KG1 (cell line): ENCODE data around the gene AMZ1.

Experiments used
- DNase-seq: peaks from one replicate; lab custom pipeline; 2025; lab: John Stamatoyannopoulos, UW

AMZ1 gene, protein sequence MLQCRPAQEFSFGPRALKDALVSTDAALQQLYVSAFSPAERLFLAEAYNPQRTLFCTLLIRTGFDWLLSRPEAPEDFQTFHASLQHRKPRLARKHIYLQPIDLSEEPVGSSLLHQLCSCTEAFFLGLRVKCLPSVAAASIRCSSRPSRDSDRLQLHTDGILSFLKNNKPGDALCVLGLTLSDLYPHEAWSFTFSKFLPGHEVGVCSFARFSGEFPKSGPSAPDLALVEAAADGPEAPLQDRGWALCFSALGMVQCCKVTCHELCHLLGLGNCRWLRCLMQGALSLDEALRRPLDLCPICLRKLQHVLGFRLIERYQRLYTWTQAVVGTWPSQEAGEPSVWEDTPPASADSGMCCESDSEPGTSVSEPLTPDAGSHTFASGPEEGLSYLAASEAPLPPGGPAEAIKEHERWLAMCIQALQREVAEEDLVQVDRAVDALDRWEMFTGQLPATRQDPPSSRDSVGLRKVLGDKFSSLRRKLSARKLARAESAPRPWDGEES

GRCh38 chr7:2687881-2688318 is at the start of gene AMZ1:
AMZ1 (plus strand) TSS chr7:2688202; CDS start chr7:2700452, 12,250 bp downstream.
- no peak for DNase-seq

DNA sequence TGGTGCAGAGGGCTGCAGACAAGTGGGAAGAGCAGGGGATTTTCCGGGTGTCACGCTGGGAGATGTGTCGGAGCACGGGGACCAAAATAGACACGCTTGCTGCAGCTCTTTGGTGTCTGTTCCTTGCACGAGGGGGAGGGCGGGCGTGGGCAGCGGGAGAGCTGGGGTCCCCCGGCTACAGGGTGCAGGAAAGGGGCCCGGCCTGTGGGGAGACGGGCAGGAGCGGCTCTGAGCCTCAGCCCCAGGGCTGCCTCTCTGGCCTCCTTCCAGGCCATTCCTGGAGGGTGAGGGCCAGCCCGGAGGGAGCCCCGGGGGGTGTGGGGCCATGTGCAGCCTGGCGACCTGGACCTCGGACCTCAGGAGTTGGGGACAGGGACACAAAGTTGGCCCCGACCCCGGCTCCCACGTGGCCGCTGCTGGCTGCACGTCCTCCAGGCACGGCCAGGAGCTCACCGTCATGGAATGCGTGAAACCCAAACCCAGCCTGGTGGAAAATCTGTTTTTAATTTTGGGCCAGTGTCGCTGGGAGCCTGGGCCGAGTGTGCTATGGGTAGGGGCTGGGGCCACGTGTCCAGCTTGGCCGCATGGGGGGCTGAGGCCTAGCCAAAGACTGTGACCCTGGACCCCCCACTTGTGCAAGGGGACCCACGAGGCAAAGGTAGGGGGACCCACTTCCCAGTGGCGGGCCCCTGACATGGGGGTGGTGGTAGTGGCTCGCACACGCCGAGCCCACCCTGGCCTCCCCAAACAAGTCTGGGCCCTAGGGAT is 49.6 kb upstream of the AMZ1 start:
- no peak for DNase-seq

GRCh38 chr7:2639181-2639681 is 48.8 kb upstream of the AMZ1 start:
- no peak for DNase-seq

DNA sequence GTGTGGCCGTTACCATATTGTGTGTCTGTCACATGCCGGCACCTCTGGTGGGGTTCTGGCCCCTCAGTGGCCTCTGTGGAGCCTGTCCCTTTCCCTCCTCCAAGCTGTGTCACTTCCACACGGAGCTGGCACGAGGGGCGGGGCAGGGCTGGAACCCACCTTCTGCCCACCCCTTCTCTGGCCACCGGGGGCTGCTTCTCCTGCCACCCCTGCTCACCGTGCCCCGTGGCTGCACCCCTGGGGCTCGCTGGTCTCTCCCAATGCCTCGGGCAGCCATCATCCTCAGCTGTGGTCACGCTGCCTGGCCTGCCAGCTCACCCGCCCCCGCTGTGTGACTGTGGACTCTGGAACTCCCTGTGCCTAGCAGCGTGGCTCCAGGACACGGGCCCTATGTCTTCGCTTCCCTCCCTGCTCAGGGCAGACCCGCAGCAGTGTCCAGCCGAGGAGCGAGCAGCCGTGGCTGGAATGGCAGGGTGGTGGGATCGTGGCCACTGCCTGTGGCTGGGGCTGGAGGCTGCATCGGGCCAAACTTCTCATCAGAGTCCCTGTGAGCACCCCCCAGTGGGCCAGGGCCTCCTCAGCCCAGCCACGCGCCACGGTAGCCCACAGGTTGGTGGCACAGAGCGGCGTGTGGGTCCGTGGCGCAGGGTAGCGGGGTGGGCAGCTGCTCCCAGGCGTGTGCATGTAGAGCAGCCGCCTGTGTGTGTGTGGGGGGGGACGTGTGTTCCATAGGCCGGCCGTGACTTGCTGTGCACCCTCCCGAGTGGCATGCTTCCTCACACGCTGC is 48.1 kb upstream of the AMZ1 start:
- DNase-seq, result no peak

- no peak for DNase-seq
Observed at GRCh38 chr7:2640482-2640830, 47.5 kb upstream of the AMZ1 start.

DNA sequence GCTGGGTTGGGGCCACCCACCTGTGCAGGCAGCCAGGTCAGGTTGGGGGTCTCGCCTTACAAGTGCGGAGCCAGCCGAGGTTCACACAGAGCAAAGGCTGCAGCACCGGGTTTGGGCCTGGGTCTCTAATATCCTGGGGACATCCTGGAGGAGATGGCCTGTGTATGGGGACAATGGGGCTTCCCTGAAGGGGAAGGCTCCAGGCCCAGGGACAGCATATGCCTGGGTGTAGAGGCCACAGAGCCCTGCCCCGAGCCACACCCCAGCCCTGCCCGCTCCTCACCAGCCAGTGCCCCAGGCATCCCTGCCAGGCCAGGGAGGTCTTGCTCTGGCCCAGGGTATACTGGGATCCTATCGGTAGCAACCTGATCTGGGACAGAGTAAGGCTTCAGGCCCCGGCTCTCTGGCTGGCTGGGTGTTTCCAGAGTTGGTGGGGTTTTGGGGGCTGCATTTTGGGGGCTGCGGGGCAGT is 47.1 kb upstream of the AMZ1 start:
- no peak for DNase-seq

GRCh38 chr7:2641406-2642393 is 46.3 kb upstream of the AMZ1 start:
- DNase-seq, result no peak

GRCh38 chr7:2643386-2644219 is 44.4 kb upstream of the AMZ1 start:
- no peak for DNase-seq

GRCh38 chr7:2644220-2644561 is 43.8 kb upstream of the AMZ1 start:
- DNase-seq, result no peak

GRCh38 chr7:2644562-2645273 is 43.3 kb upstream of the AMZ1 start:
- DNase-seq, result no peak

DNA sequence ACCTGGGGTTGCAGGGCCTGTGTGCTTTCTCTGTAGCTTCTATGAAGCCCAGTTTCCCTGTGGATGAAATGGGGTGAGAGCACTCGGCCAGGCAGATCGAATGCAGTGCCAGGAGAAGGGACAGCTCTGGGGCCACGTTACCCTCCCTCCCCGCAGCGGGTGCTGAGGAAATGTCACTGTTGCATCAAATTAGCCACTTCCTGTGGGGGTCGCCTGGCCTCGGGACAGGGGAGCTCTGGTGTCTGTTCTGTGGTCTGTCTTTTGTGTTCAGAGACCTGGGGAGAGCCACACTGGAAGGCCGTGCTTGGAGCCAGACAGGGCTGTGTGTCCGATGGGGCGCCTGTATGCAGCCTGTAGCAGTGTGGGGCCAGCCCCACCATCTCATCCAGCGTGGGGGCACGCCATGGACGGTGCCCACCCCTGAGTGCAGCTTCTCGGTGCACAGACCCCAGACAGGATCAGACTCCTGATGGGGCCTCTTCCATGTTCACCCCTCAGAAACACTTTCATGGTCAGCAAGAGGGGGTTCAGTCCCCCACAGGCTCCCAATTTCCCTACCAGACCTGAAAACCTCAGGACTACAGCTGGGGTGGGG is 42.6 kb upstream of the AMZ1 start:
- peak; percentile 83 for DNase-seq

GRCh38 chr7:2646336-2646679 is 41.7 kb upstream of the AMZ1 start:
- no peak for DNase-seq

DNA sequence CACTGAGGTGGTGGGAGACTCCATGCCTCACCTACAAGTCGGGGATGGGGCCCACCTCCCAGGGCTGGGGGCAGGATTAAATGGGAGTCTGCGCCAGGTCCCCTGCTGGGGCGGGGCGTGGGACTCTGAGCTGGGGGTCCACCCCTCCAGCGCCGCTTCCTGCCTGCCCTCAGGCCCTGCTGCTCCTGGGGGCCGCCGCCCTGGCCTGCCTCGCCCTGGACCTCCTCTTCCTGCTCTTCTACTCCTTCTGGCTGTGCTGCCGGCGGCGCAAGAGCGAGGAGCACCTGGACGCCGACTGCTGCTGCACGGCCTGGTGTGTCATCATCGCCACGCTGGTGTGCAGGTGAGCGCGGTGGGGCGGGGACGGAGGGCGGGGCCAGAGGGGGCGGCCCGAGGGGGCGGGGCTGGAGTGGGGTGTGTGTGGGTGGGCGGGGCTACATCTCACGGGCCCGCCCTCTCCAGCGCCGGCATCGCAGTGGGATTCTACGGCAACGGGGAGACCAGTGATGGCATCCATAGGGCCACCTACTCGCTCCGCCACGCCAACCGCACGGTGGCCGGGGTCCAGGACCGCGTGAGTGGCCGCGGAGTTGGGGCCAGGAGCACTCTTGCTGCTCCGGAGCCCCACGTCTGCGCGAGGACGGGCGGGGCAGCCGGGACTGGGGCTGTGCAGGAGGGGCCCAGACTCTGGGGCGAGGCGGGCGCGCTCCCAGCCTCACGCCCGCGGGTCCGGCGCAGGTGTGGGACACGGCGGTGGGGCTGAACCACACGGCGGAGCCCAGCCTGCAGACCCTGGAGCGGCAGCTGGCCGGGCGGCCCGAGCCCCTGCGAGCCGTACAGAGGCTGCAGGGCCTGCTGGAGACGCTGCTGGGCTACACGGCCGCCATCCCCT is 41.1 kb upstream of the AMZ1 start:
- no peak for DNase-seq

DNA sequence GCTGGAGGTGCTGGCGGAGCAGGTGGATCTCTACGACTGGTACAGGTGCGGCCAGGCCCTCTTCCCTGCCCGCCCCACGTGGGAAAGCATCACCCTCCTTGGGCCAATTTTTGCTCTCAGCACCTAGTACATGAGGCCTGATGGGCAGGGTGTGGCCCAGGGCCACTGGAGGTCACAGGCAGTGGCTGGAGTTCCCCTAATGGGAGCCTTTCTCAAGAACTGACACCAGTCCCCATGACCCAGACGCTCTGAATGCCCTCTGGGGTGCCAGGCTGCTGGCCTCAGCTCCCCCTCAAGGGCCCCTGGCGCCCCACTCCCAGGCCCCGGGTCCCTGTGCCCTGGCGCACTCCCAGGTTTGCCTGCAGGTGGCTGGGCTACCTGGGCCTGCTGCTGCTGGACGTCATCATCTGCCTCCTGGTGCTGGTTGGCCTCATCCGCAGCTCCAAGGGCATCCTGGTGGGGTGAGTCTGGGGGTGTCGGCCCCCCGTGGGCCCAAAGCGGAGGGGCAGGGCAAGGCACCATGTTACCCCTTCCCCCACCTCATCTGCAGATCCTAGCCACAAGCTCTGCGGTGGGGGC is 40.3 kb upstream of the AMZ1 start:
- no peak for DNase-seq

GRCh38 chr7:2649139-2649838 is 38.7 kb upstream of the AMZ1 start:
- DNase-seq, result no peak

- DNase-seq, result no peak
Observed at GRCh38 chr7:2649991-2650390, 38.0 kb upstream of the AMZ1 start.

DNA sequence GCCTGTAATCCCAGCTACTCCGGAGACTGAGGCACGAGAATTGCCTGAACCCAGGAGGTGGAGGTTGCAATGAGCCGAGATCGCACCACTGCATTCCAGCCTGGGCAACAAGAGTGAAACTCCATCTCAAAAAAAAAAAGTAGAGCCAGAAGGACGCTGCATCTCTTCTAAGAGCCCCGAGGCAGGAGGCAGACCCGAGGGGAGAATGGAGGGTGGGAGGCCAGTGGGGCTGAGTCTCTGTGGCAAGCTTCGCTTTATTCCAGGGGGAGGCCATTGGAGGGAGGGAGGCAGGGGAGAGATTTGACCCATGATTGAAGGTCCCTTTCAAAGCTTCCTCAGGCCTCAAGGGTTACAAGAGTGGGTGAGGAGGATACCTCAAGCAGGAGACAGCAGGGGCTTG is 37.6 kb upstream of the AMZ1 start:
- no peak for DNase-seq
